Breast epithelium (tissue), 4 donors: ENCODE data around the gene CADM1. TPM values are rescaled to one million over a fixed set of nuclear protein-coding genes. Genes with fewer than 3 reads are reported as not detected.

Experiments used
- DNase-seq, 2 donors: peaks; one replicate each; pipeline ENCODE4 v3.0.0-alpha.2; 2019; ENCODE audit warnings: low spot score in 2 of 2
- H3K27ac ChIP-seq, 2 donors: fragments of 200-600 bp; sonication (generic) in 1 of 2; one replicate each; pipeline ENCODE4 v1.5.1; 2016 to 2019; ENCODE audit warnings: mild to moderate bottlenecking in 1 of 2
- H3K27me3 ChIP-seq, 2 donors: fragments of 200-600 bp; sonication (generic) in 1 of 2; one replicate each; pipeline versions ENCODE4 v1.5.1 to v1.6.0; 2017 to 2019; ENCODE audit warnings: control low read depth in 1 of 2, mild to moderate bottlenecking in 1 of 2
- H3K36me3 ChIP-seq: fragments of 200-600 bp; one replicate; pipeline ENCODE4 v1.5.1; 2019
- H3K4me1 ChIP-seq, 2 donors: fragments of 200-600 bp; sonication (generic); one replicate each; pipeline ENCODE4 v1.5.1; 2016 to 2019; ENCODE audit warnings: control low read depth in 1 of 2
- H3K4me3 ChIP-seq, 3 donors: fragments of 200-600 bp; sonication (generic); 1 replicate in 2 of 3; 2 replicates in 1 of 3; pipeline ENCODE4 v1.5.1; 2016 to 2019; ENCODE audit warnings: mild to moderate bottlenecking in 3 of 3, moderate library complexity in 2 of 3
- H3K9me3 ChIP-seq, 2 donors: fragments of 200-600 bp; sonication (generic) in 1 of 2; one replicate each; pipeline ENCODE4 v1.5.1; 2016 to 2019; ENCODE audit warnings: control low read depth in 1 of 2
- CTCF ChIP-seq, 3 donors: fragments of 450-650 bp; IDR thresholded peaks; one replicate each; pipeline ENCODE4 v1.5.1; 2016 to 2017; ENCODE audit warnings: antibody characterized with exemption in 3 of 3, mild to moderate bottlenecking in 3 of 3, moderate library complexity in 3 of 3
- POLR2A ChIP-seq: fragments of 450-650 bp; IDR thresholded peaks from one replicate; pipeline ENCODE4 v1.6.1; 2016; ENCODE audit warnings: antibody characterized with exemption, mild to moderate bottlenecking, moderate library complexity
- POLR2AphosphoS5 ChIP-seq, 3 donors: sonication (generic); formaldehyde crosslinking; IDR thresholded peaks; one replicate each; pipeline ENCODE4 v1.6.1; 2017; ENCODE audit warnings: antibody characterized with exemption in 3 of 3
- intact Hi-C: fragments of 100-400 bp; cut with DNase I; formaldehyde crosslinking; loops from one replicate; pipeline ENCODE4 v1.15.1; 2023; ENCODE audit warnings: low total_unique reads
- total RNA-seq, 3 donors: library from RNA; depleted of rRNA; stranded (reverse); fragments of >200 nt; gene quantifications; one replicate each; pipeline ENCODE4 v1.1.0, GENCODE V29; 2016

Gene CADM1
- total RNA-seq, 3 donors from 2014 or later: 5.3 to 48.4 (median 33.1) TPM

- TF ChIP-seq POLR2AphosphoS5 (IDR thresholded peaks at IDR 0.05) (no peak), POLR2A (no peak), CTCF (IDR thresholded peaks at IDR 0.05) (no peak)
- no peak overlapping the region for H3K4me3 ChIP-seq
- intact Hi-C loops: no loop called here
- no peak for DNase-seq
- no peak overlapping the region for H3K27ac ChIP-seq
- no peaks in the 10 kb centered on the region for H3K36me3 ChIP-seq
- H3K27me3 ChIP-seq: no peaks in the 10 kb centered on the region
- H3K4me1 ChIP-seq: no peaks in the 10 kb centered on the region
- H3K9me3 ChIP-seq: no peaks in the 10 kb centered on the region
Observed at GRCh38 chr11:115180272-115180671, 323.9 kb downstream of the CADM1 start.

GRCh38 chr11:115179636-115180035 lies 324.6 kb downstream of the CADM1 start:
- no peaks in the 10 kb centered on the region for H3K36me3 ChIP-seq
- intact Hi-C loops: no loop called here
- H3K27me3 ChIP-seq: no peaks in the 10 kb centered on the region
- TF ChIP-seq CTCF (IDR thresholded peaks at IDR 0.05) (no peak), POLR2A (no peak), POLR2AphosphoS5 (IDR thresholded peaks at IDR 0.05) (no peak)
- no peak overlapping the region for H3K4me3 ChIP-seq
- DNase-seq: no peak
- H3K27ac ChIP-seq: no peak overlapping the region
- no peaks in the 10 kb centered on the region for H3K9me3 ChIP-seq
- no peaks in the 10 kb centered on the region for H3K4me1 ChIP-seq

- Histone ChIP-seq H3K27me3 (no peaks in the 10 kb centered on the region), H3K4me3 (no peak overlapping the region), H3K36me3 (no peaks in the 10 kb centered on the region), H3K9me3 (no peaks in the 10 kb centered on the region), H3K4me1 (no peaks in the 10 kb centered on the region), H3K27ac (no peak overlapping the region)
- intact Hi-C loops: no loop called here
- DNase-seq: no peak
- TF ChIP-seq CTCF (IDR thresholded peaks at IDR 0.05) (no peak), POLR2AphosphoS5 (IDR thresholded peaks at IDR 0.05) (no peak), POLR2A (no peak)
Observed at GRCh38 chr11:115178705-115179104, 325.5 kb downstream of the CADM1 start.

GRCh38 chr11:115173136-115173535 lies 331.1 kb downstream of the CADM1 start:
- H3K36me3 ChIP-seq: no peaks in the 10 kb centered on the region
- no peaks in the 10 kb centered on the region for H3K27me3 ChIP-seq
- H3K27ac ChIP-seq: no peak overlapping the region
- no peak for DNase-seq
- TF ChIP-seq CTCF (IDR thresholded peaks at IDR 0.05) (no peak), POLR2A (no peak), POLR2AphosphoS5 (IDR thresholded peaks at IDR 0.05) (no peak)
- no peaks in the 10 kb centered on the region for H3K9me3 ChIP-seq
- H3K4me3 ChIP-seq: no peak overlapping the region
- intact Hi-C loops: no loop called here
- no peaks in the 10 kb centered on the region for H3K4me1 ChIP-seq

GRCh38 chr11:115170133-115170815 lies 333.9 kb downstream of the CADM1 start:
- intact Hi-C loops: no loop called here
- no peaks in the 10 kb centered on the region for H3K36me3 ChIP-seq
- H3K27ac ChIP-seq: no peak overlapping the region
- no peaks in the 10 kb centered on the region for H3K9me3 ChIP-seq
- no peak overlapping the region for H3K4me3 ChIP-seq
- H3K4me1 ChIP-seq: no peaks in the 10 kb centered on the region
- TF ChIP-seq POLR2AphosphoS5 (IDR thresholded peaks at IDR 0.05) (no peak), CTCF (IDR thresholded peaks at IDR 0.05) (peak in 2 of 3 donors; percentile 26 to 47)
- no peak for DNase-seq
- peaks cover 0 to 9% of the 10 kb centered on the region in 2 donors for H3K27me3 ChIP-seq
